GM21447 (cell line): Measurements from ENCODE around the gene ZNF862.

Experiments used
- ATAC-seq: cut with Tn5 transposase; IDR thresholded peaks from one replicate; pipeline ENCODE4 v1.9.1; 2021; ENCODE audit not compliant: unreplicated experiment

ZNF862 gene

DNA sequence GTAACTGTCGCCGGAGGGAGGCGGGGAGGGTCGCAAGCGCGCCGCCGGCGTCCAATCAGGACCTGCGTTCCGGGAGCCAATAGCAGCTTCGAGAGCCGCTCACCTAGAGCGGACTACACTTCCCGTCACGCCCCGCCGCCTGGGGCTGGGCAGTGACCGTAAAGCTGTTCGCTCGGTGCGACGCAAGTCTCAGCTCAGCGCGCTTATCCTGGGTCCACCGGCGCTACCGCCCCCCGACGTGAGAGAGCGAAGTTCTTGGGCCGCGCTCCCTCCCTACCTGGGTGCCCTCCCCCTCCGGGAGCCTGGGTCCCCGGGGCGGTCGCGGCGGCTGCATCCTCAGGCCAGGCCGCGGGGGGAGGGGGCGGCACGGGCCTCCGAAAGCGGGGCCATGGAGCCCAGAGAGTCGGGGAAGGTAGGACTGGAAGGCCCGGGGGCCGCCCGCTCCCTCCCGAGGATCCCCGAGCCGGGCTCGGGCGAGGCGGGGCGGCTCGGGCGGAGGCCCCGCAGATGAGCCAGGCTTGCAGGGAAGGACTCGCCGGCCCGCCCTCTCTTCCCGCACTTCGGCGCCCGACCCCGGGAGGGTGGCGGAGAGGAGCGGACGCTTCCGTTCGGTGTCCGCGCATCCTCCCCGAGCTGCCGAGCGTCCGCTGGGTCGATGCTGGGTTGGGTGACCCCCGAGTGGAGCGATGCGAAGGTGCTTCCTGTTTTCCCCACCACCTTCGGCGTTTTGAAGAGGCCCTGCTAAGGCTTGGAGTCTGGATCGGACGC, at the start of gene ZNF862:
ZNF862 (plus strand) TSS at position 152 of the 768 bp plus-strand sequence; CDS start at position 389, 237 bp downstream.
- ATAC-seq = peak; percentile 99

DNA sequence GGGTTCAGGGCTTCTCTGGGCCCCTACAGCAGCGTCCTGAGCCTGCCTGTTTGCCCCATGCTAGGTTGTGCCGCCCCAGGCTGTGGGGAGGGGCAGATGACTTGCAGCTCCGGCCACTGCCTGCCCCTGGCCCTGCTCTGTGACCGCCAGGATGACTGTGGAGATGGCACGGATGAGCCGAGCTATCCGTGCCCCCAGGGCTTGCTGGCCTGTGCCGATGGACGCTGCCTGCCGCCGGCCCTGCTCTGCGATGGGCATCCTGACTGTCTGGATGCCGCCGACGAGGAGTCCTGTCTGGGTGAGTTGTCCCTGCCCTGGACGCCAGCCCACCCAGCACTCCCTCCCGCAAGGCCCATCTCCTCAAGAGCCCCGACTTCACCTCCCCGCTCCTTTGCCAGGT, 49.1 kb upstream of the ZNF862 start:
- ATAC-seq = no peak

DNA sequence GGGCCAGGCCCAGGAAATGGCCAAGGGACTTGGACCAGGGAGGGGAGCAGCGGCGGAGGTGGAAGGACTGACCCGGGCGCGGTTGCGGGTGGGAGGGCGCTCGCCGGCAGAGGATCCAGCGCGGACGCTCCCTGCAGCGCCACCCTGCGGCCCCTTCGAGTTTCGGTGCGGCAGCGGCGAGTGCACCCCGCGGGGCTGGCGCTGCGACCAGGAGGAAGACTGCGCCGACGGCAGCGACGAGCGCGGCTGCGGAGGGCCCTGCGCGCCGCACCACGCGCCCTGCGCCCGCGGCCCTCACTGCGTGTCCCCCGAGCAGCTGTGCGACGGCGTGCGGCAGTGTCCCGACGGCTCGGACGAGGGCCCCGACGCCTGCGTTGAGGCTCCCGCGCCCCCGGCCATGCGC, 48.0 kb upstream of the ZNF862 start:
- ATAC-seq = no peak

DNA sequence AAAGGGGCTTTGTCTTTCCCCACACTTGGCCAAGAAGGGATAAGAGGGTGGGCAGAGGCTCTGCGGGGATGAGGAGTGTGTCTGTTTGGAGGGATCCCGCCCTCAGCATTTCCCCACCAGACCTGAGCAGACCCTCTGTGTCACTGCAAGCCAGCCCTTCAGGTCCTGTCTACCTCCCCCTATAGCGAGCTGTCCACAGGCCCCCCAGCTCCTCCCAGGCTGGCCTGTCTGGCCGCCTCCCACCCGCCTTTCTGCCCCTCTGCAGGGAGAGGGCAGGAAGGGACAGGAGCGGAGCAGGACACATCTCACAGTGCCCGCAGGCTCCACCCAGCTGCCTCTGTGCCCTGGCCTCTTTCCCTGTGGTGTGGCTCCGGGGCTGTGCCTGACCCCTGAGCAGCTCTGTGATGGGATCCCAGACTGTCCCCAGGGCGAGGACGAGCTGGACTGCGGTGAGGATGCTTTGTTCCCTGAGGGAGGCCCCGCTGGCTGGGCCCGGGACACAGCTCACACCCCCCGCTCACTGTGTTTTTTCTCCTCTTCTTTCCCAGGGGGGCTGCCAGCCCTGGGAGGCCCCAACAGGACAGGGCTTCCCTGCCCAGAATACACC, 47.3 kb upstream of the ZNF862 start:
- no peak for ATAC-seq

DNA sequence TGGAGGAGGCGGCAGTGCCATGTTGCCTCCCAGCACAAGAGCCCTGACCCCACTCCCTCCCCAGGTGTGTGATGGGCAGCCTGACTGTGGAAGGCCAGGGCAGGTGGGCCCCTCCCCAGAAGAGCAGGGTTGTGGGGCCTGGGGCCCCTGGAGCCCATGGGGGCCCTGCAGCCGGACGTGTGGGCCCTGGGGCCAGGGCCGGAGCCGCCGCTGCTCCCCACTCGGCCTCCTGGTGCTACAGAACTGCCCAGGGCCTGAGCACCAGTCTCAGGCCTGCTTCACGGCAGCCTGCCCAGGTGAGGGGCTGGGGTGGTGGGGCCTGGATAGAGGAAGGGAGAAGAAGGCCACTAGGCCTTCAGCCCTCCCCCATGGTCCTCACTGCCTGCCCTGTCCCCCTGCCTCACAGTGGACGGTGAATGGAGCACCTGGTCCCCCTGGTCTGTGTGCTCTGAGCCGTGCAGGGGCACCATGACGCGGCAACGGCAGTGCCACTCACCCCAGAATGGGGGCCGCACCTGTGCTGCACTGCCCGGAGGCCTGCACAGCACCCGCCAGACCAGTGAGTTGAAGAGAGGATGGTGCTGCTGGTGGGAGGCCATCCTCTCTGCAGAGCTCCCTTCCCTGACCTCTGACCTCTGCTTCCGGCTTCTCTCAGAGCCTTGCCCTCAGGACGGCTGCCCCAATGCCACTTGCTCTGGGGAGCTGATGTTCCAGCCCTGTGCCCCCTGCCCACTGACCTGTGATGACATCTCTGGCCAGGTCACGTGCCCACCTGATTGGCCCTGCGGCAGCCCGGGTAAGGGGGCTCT, 46.6 kb upstream of the ZNF862 start:
- ATAC-seq = no peak

DNA sequence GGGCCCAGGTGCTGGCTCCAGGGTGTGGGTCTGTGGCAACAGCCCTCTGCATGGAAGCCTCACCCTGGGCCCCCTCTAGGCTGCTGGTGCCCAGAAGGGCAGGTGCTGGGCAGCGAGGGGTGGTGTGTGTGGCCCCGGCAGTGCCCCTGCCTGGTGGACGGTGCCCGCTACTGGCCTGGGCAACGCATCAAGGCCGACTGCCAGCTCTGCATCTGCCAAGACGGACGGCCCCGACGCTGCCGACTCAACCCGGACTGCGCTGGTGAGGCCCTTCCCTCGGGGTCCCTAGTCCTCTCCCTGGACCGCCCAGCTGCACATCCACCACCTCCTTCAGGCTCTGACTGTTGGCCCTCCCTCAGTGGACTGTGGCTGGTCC, 46.0 kb upstream of the ZNF862 start:
- no peak for ATAC-seq

DNA sequence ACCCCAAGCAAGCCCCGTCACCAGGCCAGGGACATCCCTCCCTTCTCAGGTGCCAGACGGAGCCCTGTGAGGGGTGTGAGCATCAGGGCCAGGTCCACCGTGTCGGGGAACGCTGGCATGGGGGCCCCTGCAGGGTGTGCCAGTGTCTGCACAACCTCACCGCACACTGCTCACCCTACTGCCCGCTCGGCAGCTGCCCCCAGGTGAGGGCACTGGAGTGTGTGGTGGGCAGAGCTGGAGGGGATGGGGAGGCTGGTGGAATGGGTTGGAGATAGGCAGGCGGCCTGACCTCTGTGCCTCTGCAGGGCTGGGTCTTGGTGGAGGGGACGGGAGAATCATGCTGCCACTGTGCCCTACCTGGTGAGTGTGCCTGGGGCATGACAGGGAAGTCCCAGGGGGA, 44.9 kb upstream of the ZNF862 start:
- no peak for ATAC-seq

DNA sequence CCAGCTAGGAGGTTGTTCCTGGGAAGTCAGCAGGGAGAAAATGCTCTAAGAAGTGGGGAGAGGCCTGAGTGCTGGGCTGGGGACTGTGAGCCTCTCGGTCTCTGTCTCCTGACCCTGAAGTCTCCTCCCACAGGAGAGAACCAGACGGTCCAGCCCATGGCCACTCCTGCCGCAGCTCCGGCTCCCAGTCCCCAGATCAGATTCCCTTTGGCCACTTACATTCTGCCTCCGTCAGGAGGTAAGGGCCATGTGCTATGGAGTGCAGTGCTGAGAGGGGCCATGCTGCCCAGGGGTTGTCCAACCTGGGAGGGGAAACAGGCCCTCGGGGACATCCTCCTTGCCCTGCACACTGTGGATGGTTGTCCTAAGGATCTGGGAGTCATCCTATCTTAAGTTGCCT, 43.5 kb upstream of the ZNF862 start:
- no peak for ATAC-seq

DNA sequence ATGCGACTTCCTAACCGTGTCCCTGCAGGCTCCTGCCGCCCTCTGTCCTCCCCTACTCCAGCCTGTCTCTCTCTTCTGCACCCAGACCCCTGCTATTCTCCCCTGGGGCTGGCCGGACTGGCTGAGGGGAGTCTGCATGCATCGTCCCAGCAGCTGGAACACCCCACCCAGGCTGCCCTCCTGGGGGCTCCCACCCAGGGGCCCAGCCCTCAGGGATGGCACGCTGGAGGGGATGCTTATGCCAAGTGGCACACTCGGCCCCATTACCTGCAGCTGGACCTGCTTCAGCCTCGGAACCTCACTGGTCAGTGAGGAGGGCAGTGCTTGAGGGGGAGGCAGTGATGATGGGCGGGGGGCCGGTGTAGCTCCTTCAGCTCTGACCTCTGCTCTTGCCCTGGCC, 43.0 kb upstream of the ZNF862 start:
- no peak for ATAC-seq

DNA sequence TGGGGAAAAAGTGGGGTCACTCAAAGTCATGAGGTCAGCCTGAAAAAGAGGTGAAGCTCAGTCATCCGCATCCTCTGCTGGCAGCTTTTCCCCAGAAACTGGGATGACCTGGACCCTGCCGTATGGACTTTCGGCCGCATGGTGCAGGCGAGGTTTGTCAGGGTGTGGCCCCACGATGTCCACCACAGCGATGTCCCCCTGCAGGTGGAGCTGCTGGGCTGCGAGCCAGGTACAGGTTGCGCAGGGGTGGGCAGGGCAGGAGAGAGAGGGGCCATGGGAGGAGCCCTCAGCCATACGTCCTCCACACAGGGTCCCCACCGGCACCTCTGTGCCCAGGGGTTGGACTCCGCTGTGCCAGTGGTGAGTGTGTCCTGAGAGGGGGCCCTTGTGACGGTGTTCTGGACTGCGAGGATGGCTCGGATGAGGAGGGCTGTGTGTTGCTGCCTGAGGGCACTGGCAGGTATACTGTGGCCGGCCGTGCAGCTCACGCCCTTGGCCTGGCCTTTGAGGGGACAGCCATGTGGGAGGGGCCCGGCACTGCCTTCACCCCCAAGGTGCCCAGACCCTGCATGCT, 41.8 kb upstream of the ZNF862 start:
- no peak for ATAC-seq

DNA sequence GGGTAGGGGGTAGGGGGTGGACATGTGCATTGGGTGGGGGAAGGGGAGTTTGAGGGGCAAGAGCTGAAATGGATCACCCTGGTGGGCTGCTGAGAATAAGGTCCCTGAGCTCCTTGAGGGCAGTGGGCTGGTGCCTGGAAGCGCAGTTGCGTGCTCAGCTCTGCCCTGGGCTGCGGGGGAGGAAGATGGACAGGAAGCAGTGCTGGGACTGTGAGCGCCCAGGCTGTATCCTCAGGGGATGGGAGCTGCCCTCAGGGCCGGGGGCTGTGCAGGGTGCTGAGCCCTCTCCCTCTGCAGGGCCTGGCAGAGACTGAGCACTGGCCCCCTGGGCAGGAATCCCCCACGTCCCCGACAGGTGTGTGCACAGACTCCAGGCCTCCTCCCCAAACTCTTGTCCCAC, 40.4 kb upstream of the ZNF862 start:
- ATAC-seq = no peak

DNA sequence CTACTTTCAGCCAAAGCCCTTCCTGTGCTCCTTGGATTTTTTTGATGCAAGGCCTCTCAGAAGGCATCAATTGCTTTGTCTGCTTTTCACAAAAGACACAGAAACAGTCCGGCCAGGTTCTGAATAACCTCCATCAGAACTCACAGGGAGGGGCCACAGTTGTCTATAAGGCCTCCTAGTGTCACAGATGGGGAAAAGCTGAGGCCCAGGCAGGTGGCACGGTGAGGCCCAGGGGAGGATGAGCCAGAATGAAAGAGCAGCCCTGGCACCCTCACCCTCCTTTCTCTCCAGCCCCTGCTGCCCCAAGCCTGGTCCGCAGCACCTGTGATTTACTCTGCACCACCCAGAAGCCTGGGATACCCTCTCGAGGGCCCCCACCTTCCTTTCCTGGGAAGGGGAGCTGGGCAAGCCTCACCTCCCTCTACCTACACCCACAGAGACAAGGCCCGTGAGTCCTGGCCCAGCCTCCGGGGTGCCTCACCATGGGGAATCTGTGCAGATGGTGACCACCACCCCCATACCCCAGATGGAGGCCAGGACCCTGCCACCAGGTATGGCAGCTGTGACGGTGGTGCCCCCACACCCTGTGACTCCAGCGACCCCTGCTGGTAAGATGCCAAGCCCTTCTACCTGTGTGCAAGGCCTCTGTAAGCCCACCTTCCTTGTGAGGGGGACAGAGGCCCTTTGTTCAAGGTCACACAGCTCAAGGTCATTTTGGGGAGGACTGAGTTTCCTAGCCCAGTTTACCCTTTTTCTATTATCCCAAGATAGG, 38.6 kb upstream of the ZNF862 start:
- ATAC-seq = no peak

DNA sequence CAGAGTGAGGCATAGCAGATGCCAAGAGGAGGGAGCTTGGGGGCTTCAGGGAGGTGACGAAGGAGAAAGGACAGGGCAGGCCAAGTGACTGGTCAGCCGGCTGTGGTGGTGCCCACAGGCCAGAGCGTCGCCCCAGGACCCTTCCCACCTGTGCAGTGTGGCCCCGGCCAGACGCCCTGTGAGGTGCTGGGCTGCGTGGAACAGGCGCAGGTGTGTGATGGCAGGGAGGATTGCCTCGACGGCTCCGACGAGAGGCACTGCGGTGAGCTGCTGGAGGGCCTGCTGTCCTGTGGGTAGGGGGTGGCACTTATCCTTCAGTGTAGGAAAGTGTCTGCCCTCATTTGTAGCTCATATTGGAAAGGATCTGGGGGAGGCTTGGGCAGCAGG, 38.0 kb upstream of the ZNF862 start:
- ATAC-seq = no peak

DNA sequence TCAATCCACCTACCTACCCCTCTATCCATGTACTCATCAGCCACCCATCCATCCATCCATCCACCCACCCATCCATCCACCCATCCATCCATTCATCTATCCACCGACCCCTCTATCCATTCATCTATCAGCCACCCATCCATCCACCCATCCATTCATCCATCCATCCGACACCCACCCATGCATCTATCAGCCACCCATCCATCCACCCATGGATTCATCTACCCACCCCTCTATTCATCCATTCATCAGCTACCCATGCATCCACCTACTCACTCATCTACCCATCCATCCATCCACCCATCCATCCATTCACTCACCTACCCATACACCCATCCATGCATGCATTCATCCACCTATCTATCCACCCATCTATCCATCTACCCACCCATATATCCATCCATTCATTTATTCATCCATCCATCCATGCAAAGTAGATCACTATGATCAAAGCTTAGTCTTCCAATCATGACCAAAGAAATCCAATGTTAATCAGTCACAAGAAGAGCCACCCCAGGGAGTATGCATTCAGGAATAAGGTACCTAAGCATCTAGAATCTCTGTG, 37.1 kb upstream of the ZNF862 start:
- no peak for ATAC-seq

DNA sequence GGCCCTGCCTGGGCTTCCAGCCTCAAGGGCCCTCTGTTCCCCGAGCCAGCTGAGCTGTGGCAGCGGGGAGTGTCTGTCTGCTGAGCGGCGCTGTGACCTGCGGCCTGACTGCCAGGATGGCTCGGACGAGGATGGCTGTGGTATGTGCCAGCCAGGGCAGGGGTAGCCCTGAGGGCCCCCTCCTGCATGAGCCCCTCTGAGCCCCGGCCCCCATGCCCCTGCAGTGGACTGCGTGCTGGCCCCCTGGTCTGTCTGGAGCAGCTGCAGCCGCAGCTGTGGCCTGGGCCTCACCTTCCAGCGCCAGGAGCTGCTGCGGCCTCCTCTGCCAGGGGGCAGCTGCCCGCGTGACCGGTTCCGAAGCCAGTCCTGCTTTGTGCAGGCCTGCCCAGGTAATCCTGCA, 36.4 kb upstream of the ZNF862 start:
- no peak for ATAC-seq

DNA sequence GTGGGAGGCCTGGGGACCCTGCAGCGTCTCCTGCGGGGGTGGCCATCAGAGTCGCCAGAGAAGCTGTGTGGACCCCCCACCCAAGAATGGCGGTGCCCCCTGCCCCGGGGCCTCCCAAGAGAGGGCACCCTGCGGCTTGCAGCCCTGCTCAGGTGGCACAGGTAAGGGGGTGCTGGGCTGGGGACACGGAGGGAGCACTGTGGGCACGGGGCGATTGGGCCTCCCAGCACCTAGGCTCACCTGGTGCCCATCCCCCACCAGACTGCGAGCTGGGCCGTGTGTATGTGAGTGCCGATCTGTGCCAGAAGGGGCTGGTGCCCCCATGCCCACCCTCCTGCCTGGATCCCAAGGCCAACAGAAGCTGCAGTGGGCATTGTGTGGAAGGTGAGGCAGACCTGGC, 35.2 kb upstream of the ZNF862 start:
- ATAC-seq = no peak

DNA sequence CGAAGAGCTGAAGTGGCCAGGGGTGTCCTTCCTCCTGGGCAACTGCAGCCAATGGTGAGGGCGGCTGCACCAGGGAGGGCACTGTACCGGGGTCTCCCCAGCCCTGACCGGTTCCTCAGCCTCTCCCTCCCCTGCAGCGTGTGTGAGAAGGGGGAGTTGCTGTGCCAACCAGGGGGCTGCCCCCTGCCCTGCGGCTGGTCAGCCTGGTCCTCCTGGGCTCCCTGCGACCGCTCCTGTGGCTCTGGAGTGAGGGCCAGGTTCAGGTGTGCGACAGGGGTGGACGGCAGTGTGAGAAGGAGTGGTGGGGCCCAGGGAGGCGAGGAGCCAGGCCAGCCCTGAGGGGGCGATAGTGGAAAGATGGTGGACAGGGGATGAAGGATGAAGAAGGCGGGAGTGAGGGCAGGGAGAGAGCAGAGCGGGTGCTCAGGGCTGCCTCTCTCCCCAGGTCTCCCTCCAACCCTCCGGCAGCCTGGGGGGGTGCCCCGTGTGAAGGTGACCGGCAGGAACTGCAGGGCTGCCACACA, 34.6 kb upstream of the ZNF862 start:
- no peak for ATAC-seq

DNA sequence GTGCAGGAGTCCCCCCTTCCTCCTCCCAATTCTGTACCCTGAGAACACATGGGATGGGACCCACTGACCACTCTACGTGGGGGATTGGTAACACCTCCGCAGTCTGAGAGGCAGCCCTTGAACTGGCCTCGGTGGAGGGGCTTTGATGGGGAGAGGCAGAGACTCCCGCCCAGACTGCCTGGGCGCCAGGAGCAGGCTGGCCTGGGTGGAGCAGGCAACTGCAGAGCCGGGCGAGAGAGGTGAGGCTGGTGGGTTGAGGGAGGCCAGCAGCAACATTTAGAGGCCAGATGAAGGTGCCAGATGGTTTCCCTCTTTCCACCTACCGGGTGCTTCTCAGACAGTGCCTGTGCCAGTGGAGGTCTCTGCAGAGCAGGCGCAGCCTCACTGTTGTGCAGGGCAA, 34.1 kb upstream of the ZNF862 start:
- no peak for ATAC-seq

DNA sequence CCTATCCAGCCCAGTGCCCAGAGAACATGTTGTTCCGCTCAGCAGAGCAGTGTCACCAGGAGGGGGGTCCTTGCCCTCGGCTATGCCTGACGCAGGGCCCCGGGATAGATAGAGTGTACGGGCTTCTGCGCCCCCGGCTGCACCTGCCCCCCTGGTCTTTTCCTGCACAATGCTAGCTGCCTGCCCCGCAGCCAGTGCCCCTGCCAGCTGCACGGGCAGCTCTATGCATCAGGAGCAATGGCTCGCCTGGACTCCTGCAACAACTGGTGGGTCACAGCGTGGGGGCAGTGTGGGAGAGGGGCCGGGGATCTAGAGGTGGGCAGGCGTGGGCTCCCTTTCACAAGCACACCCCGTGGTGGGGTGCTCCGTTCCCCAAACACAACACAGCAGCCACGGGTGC, 31.4 kb upstream of the ZNF862 start:
- ATAC-seq = no peak

DNA sequence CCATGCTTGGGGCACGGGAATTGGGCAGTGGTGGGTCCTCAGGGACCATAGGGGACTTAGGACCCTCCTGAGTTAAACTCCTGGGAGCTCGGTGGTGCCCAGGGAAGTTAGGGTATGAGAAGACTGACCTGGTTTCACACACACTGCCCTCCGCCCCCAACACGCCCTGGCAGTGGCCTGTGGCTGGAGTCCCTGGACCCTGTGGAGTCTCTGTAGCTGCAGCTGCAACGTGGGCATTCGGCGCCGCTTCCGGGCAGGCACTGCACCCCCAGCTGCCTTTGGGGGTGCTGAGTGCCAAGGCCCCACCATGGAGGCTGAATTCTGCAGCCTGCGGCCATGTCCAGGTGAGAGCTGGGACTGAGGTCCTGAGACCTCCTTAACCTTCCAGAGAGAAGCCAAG, 29.9 kb upstream of the ZNF862 start:
- no peak for ATAC-seq
